GM12872 (cell line): Measurements from ENCODE around the gene SEPTIN8.

ENCODE experiments used
- CTCF ChIP-seq: IDR thresholded peaks from 3 replicates; pipeline ENCODE4 v1.5.1; 2011; ENCODE audit warnings: low read depth, mild to moderate bottlenecking, low read length, moderate library complexity; ENCODE audit not compliant: insufficient read depth

Gene SEPTIN8

DNA sequence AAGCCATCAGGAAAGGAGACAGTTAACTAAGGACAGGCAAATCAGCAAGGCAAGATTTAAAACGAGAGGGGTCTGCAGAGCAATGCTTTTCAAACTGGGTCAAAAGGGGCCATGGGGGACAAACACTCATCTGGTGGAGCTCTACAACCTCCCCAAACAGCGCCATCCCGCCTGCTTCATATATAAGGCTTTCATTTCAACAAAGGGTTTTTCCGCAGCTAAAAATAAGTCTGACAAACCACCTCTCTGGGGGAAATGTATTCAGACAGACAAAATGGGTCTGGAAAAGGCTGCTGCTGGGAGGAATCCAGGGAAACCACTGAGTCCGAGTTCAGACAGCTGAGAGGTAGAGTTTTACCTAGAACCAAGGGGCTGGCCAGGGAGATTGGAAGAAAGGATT is 8.3 kb upstream of the SEPTIN8 start:
- TF ChIP-seq CTCF, result no peak

- TF ChIP-seq CTCF, result no peak
Measured at GRCh38 chr5:132782101-132782500, 5.1 kb upstream of the SEPTIN8 start.

DNA sequence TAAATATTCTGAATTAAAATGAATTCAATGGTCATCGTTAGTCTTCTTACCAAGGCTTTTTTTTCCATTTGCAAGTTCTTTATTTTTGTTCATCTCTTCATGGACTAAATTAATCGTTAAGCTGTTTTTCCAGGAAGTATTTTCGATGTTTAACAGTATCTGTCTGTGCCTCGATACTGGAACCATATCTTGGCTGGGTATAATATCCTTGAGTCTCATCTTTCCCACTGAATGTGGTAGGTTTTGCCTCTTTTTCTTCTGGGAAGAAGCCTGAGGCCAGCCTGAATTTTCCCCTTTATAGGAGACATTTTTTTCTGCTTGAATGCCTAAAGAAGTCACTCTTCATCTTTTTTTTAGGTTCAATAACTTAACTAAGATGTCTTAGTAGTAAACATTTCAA is 4.0 kb upstream of the SEPTIN8 start:
- no peak for TF ChIP-seq CTCF

GRCh38 chr5:132780577-132780976 is 3.5 kb upstream of the SEPTIN8 start:
- TF ChIP-seq CTCF, result no peak

- TF ChIP-seq CTCF, result no peak
Measured at GRCh38 chr5:132779961-132780360, 2.9 kb upstream of the SEPTIN8 start.

GRCh38 chr5:132778856-132779255 is 1.8 kb upstream of the SEPTIN8 start:
- TF ChIP-seq CTCF, result no peak

- no peak for TF ChIP-seq CTCF
Measured at GRCh38 chr5:132778129-132778528, 1.1 kb upstream of the SEPTIN8 start.

- TF ChIP-seq CTCF, result no peak
Measured at GRCh38 chr5:132776938-132777208, 166 bp downstream of the SEPTIN8 start.
